Vein endothelial cell (primary cell): ENCODE results near the gene PTK7. TPM values are rescaled to one million over a fixed set of nuclear protein-coding genes. Genes with fewer than 3 reads are reported as not detected.

Experiments
- total RNA-seq: library from RNA; depleted of rRNA; stranded (reverse); fragments of >200 nt; gene quantifications from 2 replicates; pipeline ENCODE4 v1.2.3, GENCODE V29; 2012

PTK7 gene
- 12.0 and 35.6 TPM in 2 replicates for total RNA-seq

DNA sequence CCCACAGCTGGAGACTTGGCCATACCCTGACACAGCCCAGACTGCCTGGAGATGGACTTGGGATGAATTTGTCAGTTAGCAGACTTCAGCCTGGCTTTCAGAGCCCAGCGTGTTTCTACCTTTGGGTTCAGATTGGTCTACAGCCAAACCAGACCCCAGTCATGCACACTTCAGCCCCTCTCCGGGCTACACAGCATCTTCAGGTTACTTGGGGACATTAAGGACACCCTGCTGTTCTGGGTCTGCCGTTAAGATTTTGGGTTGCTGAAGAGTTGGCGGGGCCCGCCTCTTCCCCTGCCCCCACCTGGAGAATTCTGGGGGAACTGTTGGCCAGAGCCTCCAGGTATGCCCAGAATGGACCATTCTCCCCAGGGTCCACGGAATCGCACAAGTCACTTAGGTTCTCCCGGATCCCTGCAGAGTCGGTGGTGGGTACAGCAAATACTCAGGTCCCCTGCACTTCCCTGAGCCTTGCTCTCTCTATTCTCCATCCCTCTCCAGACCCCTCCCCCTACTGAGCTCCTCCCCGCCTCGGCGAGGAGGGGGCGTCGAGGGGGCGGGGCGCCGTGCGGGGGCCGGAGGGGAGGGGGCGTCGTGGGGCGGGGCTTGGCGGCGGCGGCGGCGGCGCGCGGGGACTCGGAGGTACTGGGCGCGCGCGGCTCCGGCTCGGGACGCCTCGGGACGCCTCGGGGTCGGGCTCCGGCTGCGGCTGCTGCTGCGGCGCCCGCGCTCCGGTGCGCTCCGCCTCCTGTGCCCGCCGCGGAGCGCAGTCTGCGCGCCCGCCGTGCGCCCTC lies at the start of gene PTK7:
Gene PTK7, plus strand, starts transcription at position 645 of the 794 bp plus-strand sequence. CDS start 175 bp downstream, outside the sequence.

DNA sequence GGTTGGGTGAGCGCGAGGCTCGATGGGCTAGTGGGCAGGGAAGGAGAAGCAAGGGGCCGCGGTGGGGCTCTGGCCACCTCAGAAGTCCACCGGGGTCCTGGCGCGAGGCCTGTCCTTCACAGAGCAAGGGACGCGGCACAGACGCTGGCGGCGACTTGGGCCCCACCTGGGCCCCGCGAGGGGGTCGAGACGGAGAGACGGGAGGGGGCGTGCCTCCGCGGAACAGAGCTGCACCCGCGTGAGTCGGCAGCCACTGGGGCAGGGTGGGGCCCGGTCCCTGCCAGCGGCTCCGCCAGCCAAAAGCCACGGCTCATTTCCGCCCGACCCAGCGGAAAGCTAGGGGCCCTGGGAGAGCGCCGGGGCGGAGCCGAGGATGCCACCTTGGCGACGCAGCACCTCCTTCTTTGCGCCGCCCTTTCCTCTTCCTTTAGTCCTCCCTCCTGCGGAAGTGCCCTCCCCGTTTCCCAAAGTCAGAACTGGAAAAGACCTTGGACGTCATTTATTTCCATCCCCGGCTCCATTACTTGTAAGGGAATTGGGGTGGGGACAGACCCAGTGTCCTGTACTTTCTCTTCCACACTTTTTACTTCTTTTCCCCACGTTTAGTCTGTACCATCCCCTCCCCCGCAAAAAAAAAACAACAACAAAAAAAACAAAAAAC lies 22.4 kb upstream of the PTK7 start, which contains the start of gene CUL7:
Gene CUL7, minus strand, starts transcription at position 307 of the 661 bp plus-strand sequence. CDS start 1,063 bp downstream, outside the sequence.

DNA sequence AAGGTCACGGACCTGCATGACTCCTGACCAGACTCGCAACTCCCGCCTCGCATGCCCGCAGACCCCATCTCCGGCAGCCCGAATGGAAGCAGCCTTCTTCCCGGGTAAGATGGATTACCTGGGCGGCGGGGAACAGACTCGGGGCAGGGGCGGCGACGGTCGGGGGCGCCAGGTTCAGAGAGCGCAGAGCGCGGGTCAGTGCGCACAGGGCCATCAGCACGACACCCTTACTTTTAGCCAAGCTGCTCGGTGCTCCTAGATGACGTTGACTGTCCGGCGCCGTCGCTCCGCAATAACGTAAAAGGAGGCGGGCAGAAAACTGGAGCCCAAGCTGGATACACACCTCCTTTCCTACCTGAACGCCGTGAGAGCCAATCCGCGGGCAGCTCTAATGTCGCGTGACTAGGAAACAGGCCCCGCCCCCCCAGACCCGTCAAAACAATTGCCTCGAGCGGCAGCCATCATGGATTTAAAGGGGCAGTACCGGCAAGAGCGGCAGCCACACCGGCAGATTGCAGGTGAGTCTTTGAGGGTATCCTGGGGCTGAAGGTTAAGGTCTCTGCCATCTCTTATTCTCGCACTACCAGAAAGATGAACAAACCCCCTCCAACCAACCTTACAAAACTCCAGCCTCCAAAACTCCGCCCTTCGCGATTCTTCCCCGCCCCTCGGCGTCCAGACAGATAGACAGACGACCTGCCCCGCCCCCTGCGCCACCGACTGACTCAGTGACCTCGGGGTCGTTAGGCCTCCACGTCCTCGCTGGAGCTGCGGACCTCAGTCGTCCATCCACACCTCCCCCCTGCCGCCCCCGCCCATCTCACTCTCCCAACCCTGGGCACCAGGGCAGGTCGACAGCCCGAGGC lies 16.7 kb upstream of the PTK7 start, which contains the start of the genes KLC4 and MRPL2:
Gene KLC4, plus strand, starts transcription at position 464 of the 866 bp plus-strand sequence. CDS start 1,705 bp downstream, outside the sequence.
Gene MRPL2, minus strand, starts transcription at position 267 of the 866 bp plus-strand sequence. Its CDS starts 53 bp downstream, at position 214.

DNA sequence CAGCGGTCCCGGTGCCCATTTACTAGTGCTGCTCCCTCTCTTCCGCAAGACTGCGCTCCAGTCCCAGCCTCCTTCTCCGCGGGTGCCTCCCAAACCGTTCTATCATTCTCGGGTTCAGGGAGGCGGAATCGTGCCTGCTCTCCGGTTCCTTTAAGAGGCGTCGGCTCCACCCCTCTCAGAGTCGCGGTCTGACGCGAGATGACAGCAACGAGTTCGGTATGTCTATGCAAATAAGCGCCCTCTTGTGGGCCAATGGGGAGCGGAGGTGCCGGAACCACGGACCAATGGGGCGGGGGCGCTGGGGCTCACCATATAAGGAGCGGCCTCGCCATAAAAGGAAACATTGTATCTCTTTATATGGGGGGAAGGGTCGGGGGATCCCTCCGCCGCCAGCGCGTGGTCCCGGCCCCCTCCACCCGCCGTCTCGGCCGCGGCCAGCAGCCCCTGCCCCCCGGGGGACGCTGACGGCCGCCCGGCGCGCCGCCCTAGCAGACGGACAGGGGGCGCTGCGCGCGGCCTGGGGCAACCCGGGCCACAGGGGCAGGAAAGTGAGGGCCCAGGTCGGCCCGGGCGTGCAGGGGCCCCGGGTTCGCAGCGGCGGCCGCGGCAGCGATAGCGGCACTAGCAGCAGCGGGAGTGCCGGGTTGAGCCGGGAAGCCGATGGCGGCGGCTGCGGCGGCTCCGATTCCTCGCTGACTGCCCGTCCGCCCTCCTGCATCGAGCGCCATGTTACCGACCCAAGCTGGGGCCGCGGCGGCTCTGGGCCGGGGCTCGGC lies 95.0 kb downstream of the PTK7 start, which contains the start of gene SRF:
Gene SRF, plus strand, starts transcription at position 339 of the 776 bp plus-strand sequence. Its CDS starts 388 bp downstream, at position 727.

GRCh38 chr6:43181942-43182860 lies 106.1 kb downstream of the PTK7 start, which contains the start of gene CUL9:
Gene CUL9, plus strand, starts transcription at chr6:43182196. Its CDS starts 2,115 bp downstream, at chr6:43184311.

Other genes starting within 250 kb of the PTK7 start
- gene RPL7L1, start 196.7 kb upstream of the PTK7 start, total RNA-seq: 148 and 153 TPM in 2 replicates
- not detected in 2 replicates for gene PTCRA, start 160.3 kb upstream of the PTK7 start, total RNA-seq
- 24.6 and 28.4 TPM in 2 replicates for gene CNPY3, start 146.8 kb upstream of the PTK7 start, total RNA-seq
- 0.33 TPM in 1 of 2 replicates, not detected in the other for gene GNMT, start 115.6 kb upstream of the PTK7 start, total RNA-seq
- 11.8 and 20.3 TPM in 2 replicates for gene PEX6, start 97.1 kb upstream of the PTK7 start, total RNA-seq
- gene PPP2R5D, start 91.7 kb upstream of the PTK7 start, total RNA-seq: 44.0 and 50.3 TPM in 2 replicates
- 45.5 and 46.4 TPM in 2 replicates for gene MEA1, start 62.4 kb upstream of the PTK7 start, total RNA-seq
- gene KLHDC3, start 62.1 kb upstream of the PTK7 start, total RNA-seq: 129 and 137 TPM in 2 replicates
- gene RRP36, start 54.7 kb upstream of the PTK7 start, total RNA-seq: 102 and 110 TPM in 2 replicates
- gene CUL7, start 22.5 kb upstream of the PTK7 start, total RNA-seq: 26.7 and 50.0 TPM in 2 replicates
- 19.1 and 26.5 TPM in 2 replicates for gene MRPL2, start 16.9 kb upstream of the PTK7 start, total RNA-seq
- 15.9 and 17.0 TPM in 2 replicates for gene KLC4, start 16.7 kb upstream of the PTK7 start, total RNA-seq
- gene SRF, start 95.0 kb downstream of the PTK7 start, total RNA-seq: 24.8 TPM in 2 replicates
- gene CUL9, start 105.9 kb downstream of the PTK7 start, total RNA-seq: 24.9 and 31.7 TPM in 2 replicates
- gene DNPH1, start 153.2 kb downstream of the PTK7 start, total RNA-seq: 30.8 and 45.7 TPM in 2 replicates
- 0.10 TPM in 1 of 2 replicates, not detected in the other for gene TTBK1, start 167.2 kb downstream of the PTK7 start, total RNA-seq
- gene SLC22A7, start 221.9 kb downstream of the PTK7 start, total RNA-seq: not detected in 2 replicates
- not detected in 2 replicates for gene CRIP3, start 232.5 kb downstream of the PTK7 start, total RNA-seq